ENCODE data around the gene COL18A1.

Gene COL18A1

GRCh38 chr21:45458281-45459170 lies 53.6 kb downstream of the COL18A1 start:
- TF ChIP-seq CTCF (IDR thresholded peaks at IDR 0.05; ENCODE audit: insufficient read depth, missing control alignments), result no peak
- no peak for FAIRE-seq
- no peak for DNase-seq (ENCODE audit: insufficient read length, low spot score)

- DNase-seq (ENCODE audit: insufficient read length, low spot score) (no peak), FAIRE-seq (no peak)
These were observed 54.4 kb downstream of the COL18A1 start for GRCh38 chr21:45459171-45460010.

GRCh38 chr21:45460011-45460565 lies 55.1 kb downstream of the COL18A1 start:
- DNase-seq (ENCODE audit: insufficient read length, low spot score) (no peak), FAIRE-seq (no peak)
- TF ChIP-seq CTCF (IDR thresholded peaks at IDR 0.05; ENCODE audit: insufficient read depth, missing control alignments), result no peak

More at GRCh38 chr21:45459171-45460010, 54.4 kb downstream of the COL18A1 start:
- TF ChIP-seq CTCF (IDR thresholded peaks at IDR 0.05; ENCODE audit: insufficient read depth, missing control alignments), result no peak

- FAIRE-seq (no peak), DNase-seq (ENCODE audit: insufficient read length, low spot score) (no peak)
These were observed 55.8 kb downstream of the COL18A1 start for GRCh38 chr21:45460611-45461368.

GRCh38 chr21:45461369-45461750 lies 56.4 kb downstream of the COL18A1 start:
- DNase-seq (ENCODE audit: insufficient read length, low spot score) (no peak), FAIRE-seq (no peak)
- TF ChIP-seq CTCF (IDR thresholded peaks at IDR 0.05; ENCODE audit: insufficient read depth, missing control alignments), result no peak

More at GRCh38 chr21:45460611-45461368, 55.8 kb downstream of the COL18A1 start:
- TF ChIP-seq CTCF (IDR thresholded peaks at IDR 0.05; ENCODE audit: insufficient read depth, missing control alignments), result no peak

GRCh38 chr21:45461806-45462341 lies 56.9 kb downstream of the COL18A1 start:
- DNase-seq (ENCODE audit: insufficient read length, low spot score), result no peak
- no peak for FAIRE-seq
- no peak for TF ChIP-seq CTCF (IDR thresholded peaks at IDR 0.05; ENCODE audit: insufficient read depth, missing control alignments)

Measured in D721Med (cell line).